HG03175 (cell line): ENCODE data around the gene TNFSF10.
"Not testable (repeated sequence)": the region's sequence is repeated elsewhere in the genome, so short reads cannot be mapped to it uniquely, and the experiment has no call there.

Experiments used
- ATAC-seq: cut with Tn5 transposase; IDR thresholded peaks from one replicate; pipeline ENCODE4 v1.9.1; 2021; ENCODE audit warnings: mild to moderate bottlenecking, moderate library complexity; ENCODE audit not compliant: unreplicated experiment

Gene TNFSF10

DNA sequence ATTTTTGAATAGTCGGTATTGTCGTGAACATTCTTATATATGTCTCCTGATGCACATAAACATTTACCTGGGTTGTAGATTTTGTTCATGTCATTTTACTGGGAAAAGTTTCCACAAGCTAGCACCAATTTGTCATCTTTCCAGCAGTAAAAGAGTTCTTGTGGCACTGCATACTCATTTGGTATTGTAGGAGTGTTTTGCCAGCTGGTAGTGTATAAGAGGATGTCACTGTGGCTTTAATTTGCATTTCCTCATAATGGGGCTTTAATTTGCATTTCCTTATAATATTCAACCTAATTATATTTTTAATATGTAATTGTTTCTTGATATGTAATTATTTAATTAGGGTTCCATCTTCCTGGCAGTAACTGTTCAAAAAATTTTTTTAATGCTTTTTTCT lies 21.2 kb upstream of the TNFSF10 start:
- no peak for ATAC-seq

DNA sequence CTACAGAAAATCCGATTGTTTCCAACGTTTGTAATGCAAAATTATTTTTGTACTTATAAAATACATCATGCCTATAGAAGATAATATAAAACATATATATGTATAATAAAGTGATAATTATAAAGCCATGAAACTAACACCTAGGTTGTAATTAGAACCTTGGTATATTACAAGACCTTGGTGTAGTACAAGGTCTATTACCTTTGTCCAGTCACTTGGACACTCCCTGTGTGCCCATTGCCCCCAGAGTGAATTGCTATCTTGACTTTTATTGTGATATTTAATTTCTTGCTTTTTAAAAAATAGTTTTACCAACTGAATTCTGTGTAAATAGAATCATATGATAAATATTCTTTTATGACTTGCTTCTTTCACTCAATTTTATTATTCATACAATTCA lies 20.7 kb upstream of the TNFSF10 start:
- ATAC-seq = no peak

GRCh38 chr3:172543419-172543818 lies 20.2 kb upstream of the TNFSF10 start:
- ATAC-seq = no peak

- no peak for ATAC-seq
Measured at GRCh38 chr3:172542999-172543398, 19.8 kb upstream of the TNFSF10 start.

DNA sequence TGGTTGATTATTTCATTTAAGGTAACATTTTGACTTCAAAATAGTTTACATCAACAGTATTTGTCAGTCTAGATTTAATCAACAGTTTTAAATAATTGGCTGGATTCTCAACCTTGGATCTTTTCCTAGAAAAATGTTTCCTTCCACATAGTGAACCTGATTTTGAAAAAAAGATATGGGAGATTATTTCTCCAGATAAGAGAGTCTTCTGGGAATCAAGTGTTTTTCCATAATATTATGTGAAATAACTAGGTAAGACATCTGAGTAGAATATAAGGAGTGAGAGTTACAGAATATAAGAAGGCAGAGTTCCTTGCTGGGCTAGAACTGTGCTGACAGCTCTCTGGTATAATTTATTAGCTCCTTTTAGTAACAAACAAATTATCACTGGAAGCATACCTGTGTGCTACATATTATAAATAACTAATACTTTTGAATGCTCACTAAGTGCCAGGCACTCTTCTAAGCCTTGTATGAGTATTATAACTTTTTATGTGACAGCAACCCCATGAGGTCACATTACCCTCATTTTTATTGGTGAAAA lies 18.8 kb upstream of the TNFSF10 start:
- ATAC-seq = no peak

DNA sequence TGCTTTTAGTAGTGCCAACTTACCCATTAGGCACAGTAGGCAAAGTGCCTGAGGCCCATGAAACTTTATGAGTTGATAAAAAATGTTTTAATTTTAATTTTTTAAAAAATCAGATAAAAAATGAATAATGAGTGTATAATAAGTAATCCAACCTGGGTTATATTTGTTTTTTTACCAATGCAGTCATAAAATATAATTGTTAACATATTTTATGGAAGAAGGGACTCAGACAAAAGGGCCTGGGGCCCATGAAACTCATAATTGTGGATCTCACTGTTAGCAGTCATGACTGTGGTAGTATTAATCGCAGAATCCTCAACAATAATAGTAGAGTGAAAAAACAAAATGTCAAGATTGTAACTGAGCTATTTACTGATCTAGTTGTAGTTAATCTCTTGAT lies 16.8 kb upstream of the TNFSF10 start:
- ATAC-seq = no peak

- ATAC-seq = no peak
Measured at GRCh38 chr3:172539273-172539672, 16.0 kb upstream of the TNFSF10 start.

- ATAC-seq = no peak
Measured at GRCh38 chr3:172538368-172539151, 15.3 kb upstream of the TNFSF10 start.

- no peak for ATAC-seq
Measured at GRCh38 chr3:172537507-172538158, 14.4 kb upstream of the TNFSF10 start.

- ATAC-seq = no peak
Measured at GRCh38 chr3:172536993-172537419, 13.8 kb upstream of the TNFSF10 start.

DNA sequence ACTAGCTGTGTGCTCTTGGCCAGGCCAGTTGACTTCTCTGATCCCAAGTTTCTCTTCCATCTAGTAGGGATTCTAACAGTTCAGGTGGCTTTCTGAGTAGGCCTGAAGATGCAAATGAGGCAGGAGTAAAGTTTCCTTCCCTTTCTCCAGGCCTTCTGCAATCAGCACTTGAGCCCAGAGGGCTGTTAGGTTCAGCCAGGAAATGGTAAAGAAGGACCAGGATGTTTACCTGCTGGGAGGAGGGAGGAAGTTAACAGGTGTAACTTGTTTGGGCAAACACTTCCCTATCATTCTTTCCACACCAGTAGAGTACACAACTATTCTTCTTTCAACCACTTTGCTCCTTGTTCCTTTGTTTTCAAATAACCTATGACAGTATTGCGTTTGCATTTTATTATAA lies 13.3 kb upstream of the TNFSF10 start:
- no peak for ATAC-seq

DNA sequence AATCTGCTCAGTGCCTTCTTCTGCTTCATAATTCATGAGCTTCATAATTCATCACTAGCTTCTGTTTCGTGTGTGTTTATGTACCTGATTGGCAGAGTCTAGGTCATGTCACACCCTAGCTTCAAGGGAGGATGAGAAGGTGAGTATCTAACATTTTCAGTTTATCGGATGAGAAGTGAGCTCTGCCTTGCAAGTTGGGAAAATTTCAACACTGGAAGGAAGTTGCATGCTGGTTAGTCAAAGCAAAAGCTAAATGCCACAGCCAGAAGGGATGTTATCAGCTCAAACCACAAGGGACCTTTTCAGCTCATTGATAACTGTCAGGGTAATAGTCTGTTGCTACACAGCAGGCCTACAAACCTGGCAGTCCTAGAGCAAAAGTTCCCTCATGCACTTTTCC lies 7.3 kb upstream of the TNFSF10 start:
- no peak for ATAC-seq

DNA sequence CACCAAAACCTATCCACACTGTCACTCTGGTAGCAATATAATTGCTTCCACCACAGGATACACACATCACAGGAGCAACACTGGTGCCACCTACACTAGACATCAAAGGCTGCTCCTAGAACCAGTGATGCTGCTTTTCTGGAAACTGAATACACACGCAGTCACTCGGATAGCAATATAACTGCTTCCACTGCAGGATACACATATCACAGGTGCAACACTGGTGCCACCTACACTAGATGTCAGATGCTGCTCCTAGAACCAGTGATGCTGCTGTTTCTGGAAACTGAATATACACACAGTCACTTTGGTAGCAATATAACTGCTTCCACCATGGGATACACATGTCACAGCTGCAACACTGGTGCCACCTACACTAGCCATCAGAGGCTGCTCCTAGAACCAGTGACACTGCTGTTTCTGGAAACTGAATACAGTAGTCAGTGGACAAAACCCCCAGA lies 6.9 kb upstream of the TNFSF10 start:
- ATAC-seq = no peak

- no peak for ATAC-seq
Measured at GRCh38 chr3:172528677-172529076, 5.4 kb upstream of the TNFSF10 start.

- ATAC-seq = no peak
Measured at GRCh38 chr3:172527306-172527705, 4.1 kb upstream of the TNFSF10 start.

DNA sequence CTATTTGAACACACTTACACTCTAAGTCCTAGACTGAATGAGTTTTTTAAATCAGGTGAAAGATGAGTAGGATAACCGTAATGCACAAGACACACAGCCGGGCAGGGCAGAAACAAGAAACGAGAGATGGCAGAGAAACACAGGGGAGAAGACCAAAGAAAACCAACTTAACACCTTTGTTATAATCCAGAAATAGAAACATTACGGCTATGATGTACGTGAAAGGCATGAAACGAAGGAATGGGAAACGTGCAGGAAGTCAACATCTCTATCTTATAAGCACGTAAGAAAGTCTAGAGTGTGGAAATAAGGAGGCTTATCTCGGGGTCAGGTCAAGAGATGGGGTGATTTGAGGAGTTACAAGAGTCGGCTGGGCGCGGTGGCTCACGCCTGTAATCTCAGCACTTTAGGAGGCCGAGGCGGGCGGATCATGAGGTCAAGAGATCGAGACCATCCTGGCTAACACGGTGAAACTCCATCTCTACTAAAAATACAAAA lies 1.9 kb upstream of the TNFSF10 start:
- no peak for ATAC-seq

- no peak for ATAC-seq
Measured at GRCh38 chr3:172524611-172525010, 1.4 kb upstream of the TNFSF10 start.

DNA sequence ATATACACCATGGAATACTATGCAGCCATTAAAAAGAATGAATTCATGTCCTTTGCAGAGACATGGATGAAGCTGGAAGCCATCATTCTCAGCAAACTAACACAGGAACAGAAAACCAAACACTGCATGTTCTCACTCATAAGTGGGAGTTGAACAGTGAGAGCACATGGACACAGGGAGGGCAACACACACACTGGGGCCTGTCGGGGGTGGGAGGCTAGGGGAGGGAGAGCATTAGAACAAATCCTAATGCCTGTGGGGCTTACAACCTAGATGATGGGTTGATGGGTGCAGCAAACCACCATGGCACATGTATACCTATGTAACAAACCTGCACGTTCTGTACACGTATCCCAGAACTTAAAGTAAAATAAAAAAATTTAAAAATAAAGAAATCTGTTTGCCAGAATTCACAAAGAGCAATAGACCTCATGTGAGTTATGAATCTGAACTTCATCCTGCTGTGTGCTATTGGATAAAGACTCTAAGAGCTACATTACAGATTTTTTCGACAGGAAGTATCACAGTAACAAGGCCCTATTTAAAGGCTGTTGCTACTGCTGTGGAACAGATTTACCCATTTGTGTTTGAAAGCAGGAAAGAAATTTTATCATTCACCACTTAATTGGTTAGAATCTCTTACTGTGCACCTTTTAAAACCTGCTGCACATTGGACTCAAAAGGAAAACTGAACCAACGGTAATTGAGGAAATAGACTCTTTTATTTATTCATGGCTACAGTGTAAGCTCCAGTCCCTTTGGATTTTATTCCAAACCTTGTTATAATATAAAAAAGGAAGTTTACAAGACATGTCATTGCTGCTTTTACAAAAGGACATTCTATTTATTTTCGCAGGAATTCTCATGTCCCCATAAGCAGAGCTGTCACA lies 1.1 kb downstream of the TNFSF10 start:
- ATAC-seq = not testable (repeated sequence)

DNA sequence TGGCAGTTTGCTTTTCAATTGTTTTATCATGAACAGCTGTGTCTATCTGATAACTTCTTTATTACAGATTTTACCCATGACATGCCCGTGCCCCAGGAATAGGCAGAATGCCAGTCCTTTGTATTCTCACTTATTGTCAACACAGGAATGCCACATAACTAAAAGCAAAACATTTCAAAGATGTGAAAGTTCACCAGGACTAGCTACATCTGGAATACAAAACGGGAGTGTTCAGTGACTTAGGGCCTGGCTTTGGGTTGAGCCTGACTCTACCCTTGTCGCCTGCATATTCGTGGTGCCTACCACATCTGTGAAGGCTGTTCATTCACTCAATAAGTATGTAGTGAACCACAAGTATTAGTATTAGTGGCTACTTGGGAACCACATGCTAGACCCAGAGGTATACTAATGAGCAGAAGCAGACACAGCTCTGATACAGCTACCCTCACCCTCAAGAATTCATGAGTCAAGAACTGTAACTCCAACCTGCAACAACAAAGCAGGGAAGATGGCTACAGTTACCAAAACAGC lies 2.9 kb downstream of the TNFSF10 start:
- peak; percentile 41 for ATAC-seq

- no peak for ATAC-seq
Measured at GRCh38 chr3:172519740-172520139, 3.5 kb downstream of the TNFSF10 start.
